B cell (primary cell): ENCODE data around the gene HSD11B2. TPM values are rescaled to one million over a fixed set of nuclear protein-coding genes. Genes with fewer than 3 reads are reported as not detected.

Experiments used
- ATAC-seq: fragments of 200-7000 bp; cut with Tn5 transposase; one replicate; pipeline ENCODE4 v1.10.0; 2021; ENCODE audit warnings: low read depth, mild to moderate bottlenecking, moderate number of reproducible peaks, moderate library complexity
- CTCF ChIA-PET: fragments of 350-600 bp; sonication (Branson Sonifier 250); formaldehyde crosslinking; loops from one replicate; lab custom pipeline; 2021; ENCODE audit warnings: antibody characterized with exemption, inconsistent platforms; lab: Charles Lee
- POLR2A ChIA-PET: fragments of 350-600 bp; sonication (Branson Sonifier 250); formaldehyde crosslinking; loops from one replicate; lab custom pipeline; 2021; ENCODE audit warnings: antibody characterized with exemption; lab: Charles Lee
- DNase-seq: peaks from one replicate; pipeline ENCODE4 v3.0.0; 2013
- H2AFZ ChIP-seq: 2 replicates; pipeline ENCODE4 v1.6.1; 2012; ENCODE audit warnings: mild to moderate bottlenecking, low read depth, low read length; ENCODE audit not compliant: insufficient read depth, poor library complexity, severe bottlenecking
- H3K27ac ChIP-seq, 2 donors: 1 replicate in 1 of 2; 2 replicates in 1 of 2; pipeline ENCODE4 v1.5.1; 2012 to 2013; ENCODE audit warnings: low read length in 2 of 2, mild to moderate bottlenecking in 2 of 2, moderate library complexity in 1 of 2
- H3K27me3 ChIP-seq, 4 experiments: fragments of 200-600 bp in 1 of 4; sonication (generic) in 1 of 4; replicated peaks in 1 of 4; 1 replicate in 2 of 4; 2 replicates in 2 of 4; pipeline versions ENCODE4 v1.6.1 to v1.7.0; 2013 to 2016; ENCODE audit warnings: low read length in 3 of 4, mild to moderate bottlenecking in 2 of 4, mixed read lengths in 1 of 4, moderate library complexity in 1 of 4; ENCODE audit not compliant: insufficient read depth in 4 of 4, control insufficient read depth in 3 of 4; ENCODE audit errors: control extremely low read depth in 1 of 4
- H3K36me3 ChIP-seq, 2 experiments: replicated peaks in 1 of 2; 1 replicate in 1 of 2; 2 replicates in 1 of 2; pipeline versions ENCODE4 v1.6.1 to v1.7.1; 2013; ENCODE audit warnings: low read length in 1 of 2; ENCODE audit not compliant: insufficient read depth in 2 of 2, control insufficient read depth in 1 of 2; ENCODE audit errors: control extremely low read depth in 1 of 2, extremely low read depth in 1 of 2
- H3K4me1 ChIP-seq, 2 donors: fragments of 200-600 bp in 1 of 2; sonication (generic) in 1 of 2; 1 replicate in 1 of 2; 2 replicates in 1 of 2; pipeline versions ENCODE4 v1.5.1 to v1.6.1; 2013 to 2017; ENCODE audit warnings: low read length in 2 of 2; ENCODE audit not compliant: control insufficient read depth in 2 of 2, insufficient read depth in 2 of 2
- H3K4me2 ChIP-seq: replicated peaks from 2 replicates; pipeline ENCODE3; 2012; ENCODE audit warnings: mild to moderate bottlenecking, low read depth, low read length; ENCODE audit not compliant: poor library complexity, severe bottlenecking
- H3K4me3 ChIP-seq, 5 experiments: fragments of 200-600 bp in 1 of 5; sonication (generic) in 1 of 5; 1 replicate in 3 of 5; 2 replicates in 2 of 5; pipeline versions ENCODE4 v1.5.1 to v1.7.0; 2011 to 2016; ENCODE audit warnings: low read length in 4 of 5, mild to moderate bottlenecking in 4 of 5, low read depth in 2 of 5, control low read depth in 1 of 5, moderate library complexity in 1 of 5; ENCODE audit not compliant: insufficient read depth in 1 of 5; ENCODE audit errors: control extremely low read depth in 1 of 5, extremely low read depth in 1 of 5
- H3K79me2 ChIP-seq: fragments of 200-600 bp; sonication (generic); one replicate; pipeline ENCODE4 v1.6.0; 2016; ENCODE audit warnings: low read length; ENCODE audit not compliant: control insufficient read depth, insufficient read depth
- H3K9ac ChIP-seq: fragments of 200-600 bp; sonication (generic); 2 replicates; pipeline ENCODE4 v1.6.1; 2017; ENCODE audit warnings: mild to moderate bottlenecking, low read length, moderate library complexity
- H3K9me3 ChIP-seq, 3 donors: one replicate each; pipeline versions ENCODE4 v1.6.1 to v1.7.1; 2013; ENCODE audit warnings: low read length in 2 of 3; ENCODE audit not compliant: control insufficient read depth in 2 of 3, insufficient read depth in 1 of 3; ENCODE audit errors: control extremely low read depth in 1 of 3
- H4K20me1 ChIP-seq: 2 replicates; pipeline ENCODE4 v1.6.0; 2012; ENCODE audit warnings: mild to moderate bottlenecking, low read length; ENCODE audit not compliant: insufficient read depth, control insufficient read depth, poor library complexity, severe bottlenecking
- H3K27ac Mint-ChIP-seq: one replicate; pipeline ENCODE4 v1.8.0; 2021; ENCODE audit warnings: mixed read lengths
- H3K27me3 Mint-ChIP-seq: one replicate; pipeline ENCODE4 v1.8.0; 2021; ENCODE audit warnings: mixed read lengths
- H3K4me1 Mint-ChIP-seq: one replicate; pipeline ENCODE4 v1.8.0; 2021; ENCODE audit warnings: mixed read lengths
- H3K4me3 Mint-ChIP-seq: one replicate; pipeline ENCODE4 v1.8.0; 2021; ENCODE audit warnings: mixed read lengths
- H3K9me3 Mint-ChIP-seq: one replicate; pipeline ENCODE4 v1.8.0; 2022; ENCODE audit warnings: mixed read lengths; ENCODE audit not compliant: insufficient read depth
- EZH2 ChIP-seq: IDR thresholded peaks from 2 replicates; pipeline ENCODE4 v1.6.1; 2012; ENCODE audit warnings: borderline replicate concordance, low read depth, mild to moderate bottlenecking, moderate library complexity, low read length; ENCODE audit not compliant: insufficient read depth, poor library complexity, severe bottlenecking
- WGBS: methylation state at CpG from one replicate; pipeline ENCODE4 v1.1.5; 2013; ENCODE audit warnings: missing lambda C conversion rate; ENCODE audit not compliant: insufficient coverage; 5-methylcytosine and 5-hydroxymethylcytosine counted together
- intact Hi-C: fragments of 100-400 bp; cut with micrococcal nuclease; formaldehyde crosslinking; loops from one replicate; pipeline ENCODE4 v1.10.0; 2022
- polyA plus RNA-seq: library from polyadenylated mRNA; depleted of rRNA; stranded (reverse); fragments of >200 nt; gene quantifications from 2 replicates; pipeline ENCODE4 v1.2.3, GENCODE V29; 2012
- total RNA-seq, 2 donors: library from RNA; stranded (reverse); fragments of 120-200 nt in 1 of 2; gene quantifications; 1 replicate in 1 of 2; 2 replicates in 1 of 2; pipeline versions ENCODE4 v1.2.3 to v1.2.4, GENCODE V29; 2013 to 2022
- TF ChIP-seq, protein P1 (sequence below): fragments of 200-600 bp; IDR thresholded peaks from one replicate; pipeline ENCODE4 v1.8.0; 2022; ENCODE audit warnings: antibody characterized with exemption, mild to moderate bottlenecking

HSD11B2 gene
- total and polyA plus RNA-seq, 2 donors (not counting 1 experiment from before 2014, with no cell fraction given) = 0.09 TPM; not detected in 1

DNA sequence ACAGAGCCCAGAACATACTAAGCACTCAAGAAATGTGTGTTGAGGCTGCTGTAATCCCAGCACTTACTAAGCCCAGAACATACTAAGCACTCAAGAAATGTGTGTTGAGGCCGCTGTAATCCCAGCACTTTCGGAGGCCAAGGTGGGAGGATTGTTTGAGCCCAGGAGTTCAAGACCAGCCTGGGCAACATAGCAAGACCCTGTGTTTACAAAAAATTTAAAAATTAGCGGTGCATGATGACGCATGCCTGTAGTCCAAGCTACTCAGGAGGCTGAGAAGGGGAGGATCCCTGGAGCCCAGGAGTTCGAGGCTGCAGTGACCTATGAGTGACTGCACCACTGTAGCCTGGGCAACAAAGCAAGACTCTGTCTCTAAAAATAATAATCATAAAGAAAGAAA is 7.9 kb upstream of the HSD11B2 start:
- peaks cover 0 to 19% (median 6%) of the 10 kb centered on the region in 4 experiments for H3K27me3 ChIP-seq
- no peaks in the 10 kb centered on the region for H3K9me3 Mint-ChIP-seq
- CTCF ChIA-PET = no interaction called here
- H3K9me3 ChIP-seq = no peaks in the 10 kb centered on the region
- POLR2A ChIA-PET = no interaction called here
- H3K9ac ChIP-seq = no peak overlapping the region
- H3K4me3 Mint-ChIP-seq = no peak overlapping the region
- no peaks in the 10 kb centered on the region for H4K20me1 ChIP-seq
- H3K4me2 ChIP-seq = no peak overlapping the region
- no peak overlapping the region for H3K27ac ChIP-seq
- no peaks in the 10 kb centered on the region for H3K36me3 ChIP-seq
- H3K4me3 ChIP-seq = no peak overlapping the region
- ATAC-seq (no peak), DNase-seq (no peak)
- H3K27me3 Mint-ChIP-seq = peaks cover 39% of the 10 kb centered on the region
- WGBS = 95% methylated on average over 3 of the region's 5 CpGs
- no peaks in the 10 kb centered on the region for H3K4me1 Mint-ChIP-seq
- no peak overlapping the region for H2AFZ ChIP-seq
- no peak overlapping the region for H3K27ac Mint-ChIP-seq
- H3K79me2 ChIP-seq = no peaks in the 10 kb centered on the region
- intact Hi-C loops = no loop called here
- TF ChIP-seq, protein P1, sequence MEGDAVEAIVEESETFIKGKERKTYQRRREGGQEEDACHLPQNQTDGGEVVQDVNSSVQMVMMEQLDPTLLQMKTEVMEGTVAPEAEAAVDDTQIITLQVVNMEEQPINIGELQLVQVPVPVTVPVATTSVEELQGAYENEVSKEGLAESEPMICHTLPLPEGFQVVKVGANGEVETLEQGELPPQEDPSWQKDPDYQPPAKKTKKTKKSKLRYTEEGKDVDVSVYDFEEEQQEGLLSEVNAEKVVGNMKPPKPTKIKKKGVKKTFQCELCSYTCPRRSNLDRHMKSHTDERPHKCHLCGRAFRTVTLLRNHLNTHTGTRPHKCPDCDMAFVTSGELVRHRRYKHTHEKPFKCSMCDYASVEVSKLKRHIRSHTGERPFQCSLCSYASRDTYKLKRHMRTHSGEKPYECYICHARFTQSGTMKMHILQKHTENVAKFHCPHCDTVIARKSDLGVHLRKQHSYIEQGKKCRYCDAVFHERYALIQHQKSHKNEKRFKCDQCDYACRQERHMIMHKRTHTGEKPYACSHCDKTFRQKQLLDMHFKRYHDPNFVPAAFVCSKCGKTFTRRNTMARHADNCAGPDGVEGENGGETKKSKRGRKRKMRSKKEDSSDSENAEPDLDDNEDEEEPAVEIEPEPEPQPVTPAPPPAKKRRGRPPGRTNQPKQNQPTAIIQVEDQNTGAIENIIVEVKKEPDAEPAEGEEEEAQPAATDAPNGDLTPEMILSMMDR = no peak
- no peak for TF ChIP-seq EZH2
- peaks cover 0 to under 1% of the 10 kb centered on the region in 2 donors for H3K4me1 ChIP-seq

GRCh38 chr16:67423611-67424260 is 7.2 kb upstream of the HSD11B2 start:
- Histone ChIP-seq H3K4me3 (no peak overlapping the region), H3K27ac (no peak overlapping the region), H3K4me2 (no peak overlapping the region), H3K79me2 (no peaks in the 10 kb centered on the region), H3K9me3 (no peaks in the 10 kb centered on the region), H2AFZ (no peak overlapping the region), H3K4me1 (peaks cover 4 to 5% of the 10 kb centered on the region in 2 donors), H3K9ac (no peak overlapping the region), H4K20me1 (no peaks in the 10 kb centered on the region), H3K27me3 (peaks cover 0 to 22% (median 4%) of the 10 kb centered on the region in 4 experiments), H3K36me3 (no peaks in the 10 kb centered on the region)
- ChIA-PET CTCF (interaction anchor here (0.5 to 2.1 kb wide), 2 partner anchors 10 to 163 kb away, joined by 5 read pairs; no protein-coding TSS in a partner anchor), POLR2A (no interaction called here)
- no peak for ATAC-seq
- no peaks in the 10 kb centered on the region for H3K9me3 Mint-ChIP-seq
- WGBS = 77% methylated on average over 2 of the region's 9 CpGs
- DNase-seq = no peak
- intact Hi-C loops = no loop called here
- H3K27ac Mint-ChIP-seq = no peak overlapping the region
- H3K4me1 Mint-ChIP-seq = no peaks in the 10 kb centered on the region
- H3K4me3 Mint-ChIP-seq = no peak overlapping the region
- H3K27me3 Mint-ChIP-seq = peaks cover 42% of the 10 kb centered on the region
- TF ChIP-seq, protein P1 = no peak
- no peak for TF ChIP-seq EZH2
